ENCODE measurements around the gene THAP4.

Gene THAP4

DNA sequence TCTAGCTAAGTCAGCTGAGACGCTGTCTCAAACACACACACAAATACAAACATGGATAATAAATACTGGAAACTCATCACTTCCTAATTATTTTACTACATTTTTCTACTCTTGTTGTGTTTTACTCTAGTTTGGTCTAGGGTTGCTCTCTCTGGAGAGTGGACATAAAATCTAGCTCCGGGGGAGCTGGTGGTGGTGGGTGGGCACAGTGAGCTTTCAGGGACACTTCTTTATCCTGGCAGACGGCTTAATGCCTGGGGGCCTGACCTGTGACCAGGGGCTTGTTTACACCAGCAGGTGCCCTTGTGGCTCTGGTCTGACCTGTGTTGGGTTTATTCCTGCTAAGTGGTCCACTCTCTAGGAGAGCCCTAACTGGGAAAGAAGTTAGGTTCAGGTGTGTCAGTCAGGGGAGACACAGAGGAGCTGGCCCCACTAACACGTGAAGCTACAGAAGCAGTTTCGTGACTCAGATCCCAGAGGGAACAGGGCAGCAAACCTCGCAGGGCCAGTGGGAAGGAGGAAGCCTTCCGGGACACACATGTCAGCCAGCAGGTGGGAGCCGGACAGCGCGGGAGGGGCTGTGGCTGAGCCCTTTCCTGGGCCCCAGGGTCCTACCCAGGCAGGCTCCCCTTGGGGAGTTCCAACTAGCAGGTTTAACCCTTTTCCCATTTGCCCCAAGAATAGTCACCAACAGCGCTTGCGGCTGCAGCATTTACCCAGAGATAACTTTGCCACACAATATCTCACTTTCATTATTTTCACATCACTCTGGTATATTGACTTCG is 100.9 kb downstream of the THAP4 start:
- no peak for DNase-seq (ENCODE audit: low spot score)
- TF ChIP-seq CTCF (IDR thresholded peaks at IDR 0.05; ENCODE audit: extremely low read depth, insufficient read depth, missing control alignments): no peak
- in situ Hi-C loops (cut with MboI; ENCODE audit: low pct_unique_long_range_greater_than_20kb, low sequenced_read_pairs, unreplicated experiment): no loop called here

DNA sequence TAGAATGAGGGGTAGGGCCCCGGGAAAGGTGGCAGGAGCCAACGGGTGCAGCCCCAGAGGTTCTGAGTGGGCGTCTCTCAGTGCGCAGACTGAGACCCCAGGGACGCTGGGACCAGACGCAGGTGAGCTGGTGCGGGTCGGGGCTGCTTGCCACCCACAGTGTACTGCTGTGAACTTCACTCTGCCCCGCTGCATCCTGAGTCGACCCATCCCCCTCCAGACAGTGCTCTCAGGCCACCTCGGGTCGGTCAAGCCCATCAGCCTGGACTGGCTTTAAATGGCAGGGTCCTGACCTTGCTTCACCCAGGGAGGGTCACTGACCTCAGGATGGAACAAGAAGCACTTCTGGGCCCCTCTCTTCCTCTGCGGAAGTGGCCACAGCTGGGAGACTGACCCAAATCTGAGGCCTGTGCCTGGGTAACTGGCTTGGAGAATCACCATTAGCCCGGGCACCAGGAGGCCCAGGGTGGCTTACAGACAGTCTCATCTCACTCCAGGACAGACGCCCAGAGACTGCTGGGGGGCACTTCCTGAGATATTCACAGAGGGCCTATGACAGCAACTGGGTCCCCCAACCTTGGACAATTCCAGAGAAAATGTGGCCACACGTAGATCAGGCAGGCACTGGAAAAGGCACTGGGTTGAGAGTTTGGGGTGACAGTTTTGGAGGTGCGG is 102.1 kb downstream of the THAP4 start:
- in situ Hi-C loops (cut with MboI; ENCODE audit: low pct_unique_long_range_greater_than_20kb, low sequenced_read_pairs, unreplicated experiment): no loop called here

More for the DNA sequence above, 102.1 kb downstream of the THAP4 start:
- TF ChIP-seq CTCF (IDR thresholded peaks at IDR 0.05; ENCODE audit: extremely low read depth, insufficient read depth, missing control alignments): no peak
- no peak for DNase-seq (ENCODE audit: low spot score)
